DLD1 (cell line): ENCODE results near the gene CLDN6.

Experiments
- in situ Hi-C: cut with HindIII; loops from 2 replicates; pipeline ENCODE4 v1.10.0; 2017; ENCODE audit warnings: low sequenced_read_pairs

Gene CLDN6

GRCh38 chr16:3013998-3014690 is 3.8 kb downstream of the CLDN6 start:
- in situ Hi-C loops: no loop called here

GRCh38 chr16:3013491-3013951 is 4.5 kb downstream of the CLDN6 start:
- in situ Hi-C loops: no loop called here

- in situ Hi-C loops: no loop called here
Measured at GRCh38 chr16:3012828-3013420, 5.1 kb downstream of the CLDN6 start, which contains the start of gene CLDN9. TSS of gene CLDN9 (plus strand) at chr16:3012923. CDS start at chr16:3013363, 440 bp downstream.

GRCh38 chr16:3012246-3012645 is 5.7 kb downstream of the CLDN6 start:
- in situ Hi-C loops: no loop called here

DNA sequence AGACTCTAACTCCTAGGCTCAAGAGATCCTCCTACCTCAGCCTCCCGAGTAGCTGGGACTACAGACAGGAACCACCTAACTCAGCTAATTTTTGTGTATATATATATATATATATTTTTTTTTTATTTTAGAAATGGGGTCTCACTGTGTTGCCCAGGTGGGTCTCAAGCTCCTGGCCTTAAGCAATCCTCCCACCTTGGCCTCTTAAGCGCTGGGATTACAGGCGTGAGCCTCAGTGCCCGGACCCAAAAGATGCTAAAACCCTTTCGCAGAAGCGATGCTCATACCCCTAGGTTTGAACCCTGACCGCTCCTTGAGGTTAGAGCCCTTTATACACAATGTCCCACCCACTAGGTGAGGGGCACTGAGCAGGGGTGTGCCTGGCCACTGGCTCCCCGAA is 7.5 kb downstream of the CLDN6 start:
- in situ Hi-C loops: no loop called here

DNA sequence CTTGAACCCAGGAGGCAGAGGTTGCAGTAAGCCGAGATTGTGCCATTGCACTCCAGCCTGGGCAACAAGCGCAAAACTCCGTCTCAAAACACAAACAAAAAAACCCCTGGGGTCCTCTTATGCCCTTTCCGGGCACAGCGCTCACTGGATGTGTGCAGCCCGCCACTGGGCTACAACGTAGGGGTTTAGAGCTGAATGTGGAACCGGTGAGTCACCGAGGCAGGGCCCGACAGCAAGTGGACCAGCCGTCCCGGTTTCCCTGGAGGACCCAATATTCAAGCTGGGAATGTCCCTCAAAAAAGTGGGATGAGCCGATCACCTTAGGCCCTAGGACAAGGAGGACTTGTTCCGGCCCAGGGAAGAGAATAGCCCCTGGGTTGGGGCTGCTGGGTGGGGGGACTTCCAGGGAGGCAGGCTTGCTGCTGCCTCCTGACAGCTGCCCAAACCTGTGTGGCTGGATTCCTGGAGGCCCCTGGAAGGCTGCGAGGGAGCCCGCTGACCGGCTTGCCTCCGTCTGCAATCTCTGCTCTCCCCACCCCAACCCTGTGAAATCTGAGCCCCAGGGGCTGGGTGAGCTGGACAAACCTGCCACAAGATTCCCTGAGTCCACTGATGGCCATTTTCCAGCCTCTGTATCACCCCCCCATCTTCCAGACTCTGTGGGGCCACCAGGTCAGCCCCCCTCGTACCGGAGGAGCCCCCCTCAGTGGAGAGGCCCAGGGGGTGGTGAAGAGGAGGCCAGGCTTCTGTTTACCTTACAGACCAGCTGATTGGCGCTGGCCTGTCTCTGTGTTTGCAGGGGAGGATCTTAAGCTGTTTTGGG is 8.2 kb downstream of the CLDN6 start:
- in situ Hi-C loops: no loop called here

DNA sequence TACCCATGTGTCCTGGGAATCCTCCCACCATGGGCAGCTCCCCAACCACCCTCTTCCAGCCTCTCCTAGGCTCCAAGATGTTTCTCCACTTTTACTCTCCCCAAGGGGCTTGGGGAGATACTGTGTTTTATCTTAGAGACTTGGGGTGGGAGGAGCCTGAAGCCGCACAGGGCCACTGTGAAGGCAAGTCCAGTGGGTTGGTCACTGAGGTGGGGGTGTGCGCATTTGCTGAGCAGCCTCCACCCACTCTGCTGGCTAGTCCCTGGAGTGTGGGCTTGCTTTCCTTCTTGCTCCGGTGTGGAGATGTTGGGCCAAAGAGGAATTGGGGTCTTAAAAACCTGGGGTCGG is 9.3 kb downstream of the CLDN6 start:
- in situ Hi-C loops: no loop called here

GRCh38 chr16:3007957-3008689 is 9.9 kb downstream of the CLDN6 start:
- in situ Hi-C loops: no loop called here

DNA sequence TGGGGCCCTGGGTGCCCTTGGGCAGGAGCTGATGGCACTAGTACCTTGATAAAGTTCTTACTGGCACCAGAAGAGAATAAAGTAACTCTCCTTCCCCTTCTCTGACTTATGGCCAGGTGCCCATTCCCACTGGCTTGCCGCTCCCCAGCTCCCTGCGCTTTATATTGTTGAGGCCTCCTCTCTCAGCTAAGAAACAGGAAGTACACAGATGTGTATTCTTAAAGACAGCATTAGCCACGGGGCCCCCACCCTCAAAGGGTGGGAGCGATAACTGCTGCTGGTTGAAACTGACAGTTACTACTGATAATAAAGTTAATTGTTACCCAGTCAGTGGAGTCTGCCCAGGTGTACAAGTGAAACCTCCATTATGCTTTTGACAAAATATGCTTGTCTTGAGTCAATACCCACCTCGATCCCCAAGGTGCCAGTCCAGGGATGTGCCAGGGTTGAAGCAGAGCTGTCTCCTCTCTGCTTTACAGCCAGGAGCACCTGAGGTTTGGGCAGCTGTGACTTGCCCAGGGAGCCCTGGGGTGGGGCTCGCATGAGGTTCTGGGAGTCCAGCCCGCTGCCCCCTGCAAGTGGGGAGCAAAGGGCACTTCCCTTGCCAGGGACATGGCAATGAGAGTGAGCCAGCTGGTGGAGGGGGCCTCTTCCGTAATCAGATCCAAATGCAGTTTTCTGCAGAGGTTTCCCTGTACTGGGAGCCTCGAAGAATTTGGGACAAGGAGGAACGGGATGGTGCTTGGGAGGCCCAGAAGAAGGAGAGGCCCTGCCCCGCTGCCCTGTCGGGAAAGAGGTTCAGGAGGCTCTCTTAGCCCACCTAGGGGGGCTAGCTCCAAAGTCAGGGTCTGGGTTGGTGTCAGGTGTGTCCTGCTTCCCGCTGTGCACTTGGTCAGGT is 10.7 kb downstream of the CLDN6 start:
- in situ Hi-C loops: no loop called here

GRCh38 chr16:3004781-3005284 is 13.2 kb downstream of the CLDN6 start:
- in situ Hi-C loops: no loop called here

DNA sequence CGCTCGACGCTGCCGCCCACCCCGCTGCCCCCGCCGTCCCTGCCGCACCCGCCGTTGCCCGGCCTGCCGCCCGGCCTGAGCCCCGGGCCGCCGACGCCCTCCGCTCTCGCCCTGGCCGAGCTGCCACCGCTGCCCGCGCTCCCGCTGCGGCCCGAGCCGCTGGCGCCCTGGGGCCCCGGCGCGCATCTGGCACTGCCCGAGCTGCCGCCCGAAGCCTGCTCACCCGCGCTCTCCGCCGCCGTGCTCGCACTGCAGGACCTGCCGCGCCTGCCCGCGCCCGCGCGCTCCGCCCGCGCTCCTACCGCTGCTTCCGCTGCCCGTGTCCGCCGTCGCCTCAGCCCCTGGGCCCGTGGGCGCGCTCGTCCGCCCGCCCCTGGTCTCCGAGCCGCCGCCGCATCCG is 13.7 kb downstream of the CLDN6 start:
- in situ Hi-C loops: no loop called here

DNA sequence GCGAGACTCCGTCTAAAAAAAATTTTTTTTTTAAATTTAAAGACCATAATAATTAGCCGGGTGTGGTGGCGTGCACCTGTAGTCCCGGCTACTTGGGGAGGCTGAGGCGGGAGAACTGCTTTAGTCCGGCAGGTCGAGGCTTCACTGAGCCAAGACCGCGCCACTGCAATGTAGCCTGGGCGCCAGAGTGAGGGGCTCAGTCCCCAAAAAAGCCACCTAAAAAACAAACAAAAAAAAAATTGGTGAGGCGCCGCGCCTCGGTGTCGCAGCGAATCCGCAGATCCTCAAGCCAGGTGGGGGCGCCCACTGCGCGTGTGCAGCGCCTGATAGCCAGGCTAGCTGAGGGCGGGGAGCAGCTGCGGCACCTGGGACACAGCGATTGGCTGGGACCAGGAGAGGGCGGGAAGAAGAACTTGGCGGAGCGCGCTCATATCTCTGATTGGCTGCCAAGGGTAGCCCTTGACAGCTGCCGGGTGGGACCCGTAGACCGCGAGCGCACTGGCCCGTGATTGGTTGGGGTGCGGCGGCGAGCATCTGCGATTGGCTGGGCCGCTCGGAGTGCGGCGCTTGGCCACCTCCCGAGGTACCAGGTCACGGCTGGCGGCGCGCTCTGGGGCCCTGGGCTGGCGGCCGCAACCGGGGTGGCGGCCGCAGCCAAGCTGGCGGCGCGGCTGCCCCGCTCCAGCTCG is 14.3 kb downstream of the CLDN6 start:
- in situ Hi-C loops: no loop called here

GRCh38 chr16:3001316-3001715 is 16.7 kb downstream of the CLDN6 start:
- in situ Hi-C loops: no loop called here

GRCh38 chr16:3000540-3000939 is 17.4 kb downstream of the CLDN6 start:
- in situ Hi-C loops: no loop called here

DNA sequence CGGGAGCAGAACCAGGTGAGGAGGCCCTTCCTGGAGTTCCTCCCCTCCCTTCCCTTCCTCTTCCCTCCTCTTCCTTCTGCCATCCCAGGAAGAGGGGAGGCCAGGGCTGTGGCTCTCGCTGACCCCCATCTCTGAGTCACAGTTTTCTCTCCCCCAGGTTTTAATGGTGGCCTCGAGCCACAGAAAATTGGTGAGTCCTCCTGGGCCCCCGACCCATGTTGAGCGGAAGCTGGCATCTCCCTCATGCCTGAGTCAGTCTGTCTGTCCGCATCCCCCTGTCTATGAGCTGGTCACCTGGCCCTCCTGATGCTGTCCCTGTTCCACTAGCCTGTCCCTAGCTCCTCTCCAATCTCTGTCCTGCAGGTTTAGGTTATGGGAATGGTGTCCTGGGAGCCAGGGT is 18.1 kb downstream of the CLDN6 start:
- in situ Hi-C loops: no loop called here

DNA sequence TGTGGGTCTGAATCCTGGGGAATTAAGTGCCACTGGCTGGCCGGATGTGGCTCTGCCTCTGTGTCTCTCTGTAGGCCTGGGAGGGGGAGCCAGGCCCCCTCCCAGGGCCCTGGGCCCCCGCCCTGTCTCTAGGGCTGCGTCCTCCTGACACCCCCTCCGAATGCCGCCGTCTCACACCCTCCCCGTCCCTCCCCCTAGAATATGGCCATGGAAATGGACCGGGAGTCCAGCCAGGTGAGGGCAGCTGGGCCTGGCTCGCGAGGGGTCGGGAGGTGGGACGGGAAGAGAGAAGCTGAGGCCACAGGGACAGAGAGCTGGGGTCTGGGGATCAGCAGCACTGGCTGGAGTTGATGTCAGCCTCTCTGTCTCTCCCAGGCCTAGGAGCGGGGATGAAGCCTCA is 21.7 kb downstream of the CLDN6 start:
- in situ Hi-C loops: no loop called here

DNA sequence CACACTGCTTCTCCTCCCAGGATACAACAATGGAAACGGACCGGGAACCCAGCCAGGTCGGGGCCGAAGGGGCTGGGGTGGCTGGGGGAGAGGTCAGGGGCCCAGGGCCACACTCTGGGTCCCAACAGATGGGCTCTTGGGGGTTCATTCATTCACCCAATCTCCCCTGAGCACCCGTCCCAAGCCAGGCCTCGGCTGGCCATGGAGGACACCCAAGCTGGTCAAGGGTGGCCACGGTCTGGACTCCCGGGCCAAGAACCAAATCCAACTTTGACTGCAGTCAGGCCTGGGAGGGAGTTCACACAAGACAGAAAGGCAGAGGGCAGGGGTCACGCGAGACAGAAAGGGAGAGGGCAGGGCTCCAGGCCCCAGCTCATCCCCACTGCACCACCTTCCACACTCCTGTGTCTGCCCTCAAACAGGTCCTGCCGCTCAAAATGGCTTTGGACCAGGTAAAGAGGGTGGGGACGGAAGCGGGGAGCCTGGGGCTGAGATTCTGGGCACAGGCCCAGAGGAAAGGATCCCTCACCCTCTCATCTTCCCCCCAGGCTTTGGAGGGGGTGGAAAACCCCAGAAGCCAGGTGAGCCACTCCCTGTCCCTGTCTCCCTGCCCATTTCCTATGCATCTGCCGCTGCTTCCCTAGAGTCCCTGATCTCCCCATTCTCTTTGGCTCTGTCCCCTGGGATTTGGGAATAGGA is 25.5 kb downstream of the CLDN6 start:
- in situ Hi-C loops: no loop called here

DNA sequence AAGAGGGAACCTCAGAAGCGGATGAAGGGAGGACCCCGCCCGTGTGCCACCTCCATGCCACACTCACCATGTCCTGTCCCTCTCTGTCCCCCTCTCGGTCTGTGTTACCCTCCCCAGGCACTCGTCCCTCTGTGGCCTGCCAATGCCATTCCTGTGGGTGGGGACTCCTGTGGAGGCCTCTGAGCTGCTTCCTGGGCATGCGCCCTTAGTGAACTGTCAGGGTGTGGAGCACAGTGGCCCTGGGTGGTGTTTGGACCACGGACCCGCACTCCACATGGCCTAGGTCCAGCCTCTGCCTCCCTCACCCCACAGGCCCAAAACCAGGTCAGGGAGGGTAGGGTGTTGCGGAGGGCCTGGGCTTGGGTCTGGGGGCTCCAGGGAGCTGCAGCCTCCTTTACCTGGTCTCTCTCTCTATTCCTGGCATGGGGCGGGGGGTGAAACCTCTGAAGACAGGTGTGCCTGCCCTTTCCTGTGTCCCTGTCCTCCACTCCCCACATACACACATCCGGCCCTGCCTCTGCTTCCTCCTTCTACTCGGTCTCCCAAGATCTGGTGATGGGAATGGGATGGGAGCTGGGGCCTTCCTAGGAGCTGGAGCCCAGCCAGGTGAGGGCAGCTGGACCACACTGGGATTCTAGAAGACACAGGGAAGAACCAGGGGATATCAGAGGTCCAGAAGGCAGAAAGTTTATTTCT is 26.3 kb downstream of the CLDN6 start:
- in situ Hi-C loops: no loop called here
